ENCODE measurements around the gene RASSF5. TPM values are rescaled to one million over a fixed set of nuclear protein-coding genes. Genes with fewer than 3 reads are reported as not detected.
"Not testable (repeated sequence)": the region's sequence is repeated elsewhere in the genome, so short reads cannot be mapped to it uniquely, and the experiment has no call there.

The RASSF5 gene
- polyA plus RNA-seq, 1 donor, result 5.1 TPM

DNA sequence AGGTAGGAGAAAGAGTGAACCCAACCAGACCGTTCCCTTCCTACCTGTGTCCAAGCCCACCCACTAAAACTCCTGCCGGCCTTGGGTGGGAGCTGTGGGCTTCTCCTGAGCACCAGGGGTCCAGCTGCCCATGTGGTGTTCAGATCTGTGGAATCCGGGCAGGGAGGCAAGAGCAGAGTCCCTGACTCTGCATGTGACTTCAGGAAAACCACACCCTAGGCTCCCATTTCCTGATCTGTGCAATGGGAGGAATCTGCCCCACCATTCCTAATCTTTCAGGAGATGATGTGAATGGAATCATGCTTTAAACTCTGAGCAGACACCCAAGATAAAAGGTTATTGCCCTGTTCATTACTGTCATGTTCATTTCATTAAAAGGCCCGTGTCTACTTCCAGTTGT, 77.4 kb downstream of the RASSF5 start:
- DNase-seq, result no peak

DNA sequence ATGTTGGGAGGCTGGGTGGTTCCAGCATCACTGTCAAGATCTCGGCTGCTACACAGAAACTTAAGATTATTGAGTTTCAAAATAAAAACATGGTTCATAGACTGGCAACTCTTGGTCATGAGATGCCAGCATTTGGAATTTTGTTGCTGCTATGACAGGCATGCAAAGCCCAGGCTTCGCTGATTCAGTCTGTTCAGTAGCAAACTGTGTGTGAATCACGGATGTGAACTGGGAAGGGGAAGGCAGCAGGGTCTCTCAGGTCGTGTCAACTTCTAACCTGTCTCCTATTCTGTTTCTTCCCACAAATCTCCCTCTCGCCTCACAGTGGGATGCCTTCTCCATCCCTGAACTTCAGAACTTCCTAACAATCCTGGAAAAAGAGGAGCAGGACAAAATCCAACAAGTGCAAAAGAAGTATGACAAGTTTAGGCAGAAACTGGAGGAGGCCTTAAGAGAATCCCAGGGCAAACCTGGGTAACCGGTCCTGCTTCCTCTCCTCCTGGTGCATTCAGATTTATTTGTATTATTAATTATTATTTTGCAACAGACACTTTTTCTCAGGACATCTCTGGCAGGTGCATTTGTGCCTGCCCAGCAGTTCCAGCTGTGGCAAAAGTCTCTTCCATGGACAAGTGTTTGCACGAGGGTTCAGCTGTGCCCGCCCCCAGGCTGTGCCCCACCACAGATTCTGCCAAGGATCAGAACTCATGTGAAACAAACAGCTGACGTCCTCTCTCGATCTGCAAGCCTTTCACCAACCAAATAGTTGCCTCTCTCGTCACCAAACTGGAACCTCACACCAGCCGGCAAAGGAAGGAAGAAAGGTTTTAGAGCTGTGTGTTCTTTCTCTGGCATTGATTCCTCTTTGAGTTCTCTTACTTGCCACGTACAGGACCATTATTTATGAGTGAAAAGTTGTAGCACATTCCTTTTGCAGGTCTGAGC, 79.4 kb downstream of the RASSF5 start:
- no peak for DNase-seq

DNA sequence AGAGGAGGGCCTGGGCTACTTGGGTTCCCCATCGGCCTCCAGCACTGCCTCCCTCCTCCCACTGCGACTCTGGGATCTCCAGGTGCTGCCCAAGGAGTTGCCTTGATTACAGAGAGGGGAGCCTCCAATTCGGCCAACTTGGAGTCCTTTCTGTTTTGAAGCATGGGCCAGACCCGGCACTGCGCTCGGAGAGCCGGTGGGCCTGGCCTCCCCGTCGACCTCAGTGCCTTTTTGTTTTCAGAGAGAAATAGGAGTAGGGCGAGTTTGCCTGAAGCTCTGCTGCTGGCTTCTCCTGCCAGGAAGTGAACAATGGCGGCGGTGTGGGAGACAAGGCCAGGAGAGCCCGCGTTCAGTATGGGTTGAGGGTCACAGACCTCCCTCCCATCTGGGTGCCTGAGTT, 80.6 kb downstream of the RASSF5 start:
- DNase-seq, result no peak

DNA sequence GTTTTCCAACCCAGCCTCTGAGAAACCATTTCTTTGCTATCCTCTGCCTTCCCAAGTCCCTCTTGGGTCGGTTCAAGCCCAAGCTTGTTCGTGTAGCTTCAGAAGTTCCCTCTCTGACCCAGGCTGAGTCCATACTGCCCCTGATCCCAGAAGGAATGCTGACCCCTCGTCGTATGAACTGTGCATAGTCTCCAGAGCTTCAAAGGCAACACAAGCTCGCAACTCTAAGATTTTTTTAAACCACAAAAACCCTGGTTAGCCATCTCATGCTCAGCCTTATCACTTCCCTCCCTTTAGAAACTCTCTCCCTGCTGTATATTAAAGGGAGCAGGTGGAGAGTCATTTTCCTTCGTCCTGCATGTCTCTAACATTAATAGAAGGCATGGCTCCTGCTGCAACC, 81.2 kb downstream of the RASSF5 start:
- no peak for DNase-seq

DNA sequence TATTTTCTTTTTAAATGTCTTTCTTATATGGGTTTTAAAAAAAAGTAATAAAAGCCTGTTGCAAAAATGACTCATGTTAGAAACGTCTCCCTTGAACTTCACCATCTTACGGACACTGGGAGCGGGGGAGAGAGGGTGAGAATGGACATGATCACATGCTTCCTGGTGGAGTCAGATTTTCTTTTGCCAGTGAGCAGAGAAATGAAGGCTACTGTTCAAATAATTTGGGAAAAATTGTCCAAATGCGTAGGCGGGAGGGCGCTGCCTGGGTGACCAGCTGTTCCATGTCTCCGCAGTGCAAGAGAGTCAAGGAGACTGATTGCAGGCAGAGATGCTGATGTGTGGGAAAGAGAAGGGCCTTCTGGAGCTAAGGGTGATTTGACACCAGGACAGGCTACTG, 81.9 kb downstream of the RASSF5 start:
- DNase-seq, result no peak

DNA sequence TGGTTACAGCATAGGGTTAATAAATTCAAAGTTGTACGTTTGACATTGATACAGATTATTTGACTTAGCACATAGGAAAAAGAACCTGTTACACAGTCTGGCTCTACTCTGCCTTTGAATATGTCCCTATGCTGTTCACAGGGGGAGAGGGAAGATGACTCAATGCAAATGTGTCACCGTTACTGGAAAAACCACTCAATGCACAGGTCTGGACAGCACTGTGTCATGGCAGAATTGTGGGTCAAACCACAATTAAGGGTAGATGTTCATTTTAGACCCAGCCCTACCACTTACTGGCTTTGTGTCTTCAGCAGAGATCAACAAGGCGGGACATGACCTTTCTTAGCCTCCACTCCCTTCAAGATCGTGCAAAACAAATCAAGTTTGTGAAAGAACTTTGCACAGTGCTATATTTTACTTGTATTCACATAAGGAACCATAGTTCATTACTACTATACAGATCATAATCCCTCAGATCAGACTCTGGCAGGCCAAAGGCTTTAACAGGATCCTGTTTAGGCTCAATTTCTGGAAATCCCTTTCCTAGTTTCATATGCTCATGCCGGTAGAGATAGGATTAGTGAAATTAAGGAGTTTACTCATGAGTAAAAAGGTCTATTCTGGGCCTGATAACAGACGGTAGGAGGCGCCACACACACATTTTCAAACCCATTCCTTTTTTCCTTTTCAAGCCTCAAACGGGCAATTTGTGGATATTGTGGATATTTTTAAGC, 82.9 kb downstream of the RASSF5 start:
- DNase-seq, result no peak

DNA sequence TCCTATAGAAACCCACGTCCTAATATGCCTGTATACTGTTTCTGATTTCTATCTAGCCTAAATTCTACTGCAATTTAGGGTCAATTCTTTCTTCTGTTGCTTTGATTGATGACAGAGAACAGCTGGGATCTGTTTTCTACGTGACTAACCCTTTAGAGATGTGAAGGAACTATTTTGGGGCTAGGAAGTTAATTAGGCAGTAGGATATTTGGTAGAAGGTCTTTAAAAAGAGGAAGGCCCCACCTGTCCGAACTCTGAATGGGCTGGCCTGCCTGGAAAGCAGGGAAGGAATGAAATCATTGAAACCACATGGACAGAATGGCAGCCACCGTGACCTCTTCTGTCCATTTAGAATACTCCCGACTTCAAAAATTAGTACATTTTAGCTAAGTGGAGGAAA, 83.9 kb downstream of the RASSF5 start:
- no peak for DNase-seq

DNA sequence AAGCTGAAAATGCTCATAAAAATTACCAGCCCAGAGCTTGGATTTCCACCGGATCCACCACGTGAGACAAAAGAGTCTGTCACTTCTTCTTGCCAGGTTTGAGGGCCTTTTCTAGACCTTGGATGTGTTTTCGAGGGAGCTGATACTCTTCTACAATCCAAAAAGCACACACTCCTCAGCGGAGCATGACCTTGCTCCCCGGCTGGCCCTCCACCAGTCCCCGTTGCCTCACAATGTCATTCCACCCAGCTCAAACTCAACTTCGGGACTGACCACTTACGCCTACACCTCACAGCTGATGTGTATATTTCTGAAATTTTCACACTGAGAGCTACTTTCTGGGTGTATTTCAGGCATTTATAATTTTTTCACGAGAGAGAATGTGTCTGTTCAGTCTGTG, 84.4 kb downstream of the RASSF5 start:
- DNase-seq, result no peak

DNA sequence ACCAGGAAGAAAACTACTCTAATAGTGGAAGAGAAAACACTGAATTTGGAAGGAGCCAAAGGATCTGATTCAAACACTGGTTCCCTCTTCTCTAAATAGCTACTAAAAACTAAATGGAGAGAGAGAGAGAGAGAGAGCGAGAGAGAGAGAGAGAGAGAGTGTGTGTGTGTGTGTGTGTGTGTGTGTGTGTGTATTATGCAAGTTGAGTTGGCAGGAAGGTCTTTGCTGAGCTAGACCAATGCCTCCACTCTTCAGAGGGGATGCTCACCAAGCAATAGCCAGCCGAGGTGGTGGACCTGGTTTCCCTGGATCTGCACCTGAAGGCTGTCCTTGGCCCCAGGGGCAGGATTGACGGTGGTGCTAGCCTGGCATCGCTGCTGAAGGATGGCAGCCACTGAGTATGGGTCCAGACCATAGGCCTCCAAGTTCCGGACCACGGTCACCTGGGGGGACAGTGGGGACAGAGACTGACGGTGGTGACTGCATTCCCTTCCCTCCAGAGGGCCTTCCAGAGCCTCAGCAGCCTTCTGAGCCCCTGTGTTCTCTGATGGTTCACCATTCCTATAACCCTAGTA, 86.1 kb downstream of the RASSF5 start:
- DNase-seq, result no peak

DNA sequence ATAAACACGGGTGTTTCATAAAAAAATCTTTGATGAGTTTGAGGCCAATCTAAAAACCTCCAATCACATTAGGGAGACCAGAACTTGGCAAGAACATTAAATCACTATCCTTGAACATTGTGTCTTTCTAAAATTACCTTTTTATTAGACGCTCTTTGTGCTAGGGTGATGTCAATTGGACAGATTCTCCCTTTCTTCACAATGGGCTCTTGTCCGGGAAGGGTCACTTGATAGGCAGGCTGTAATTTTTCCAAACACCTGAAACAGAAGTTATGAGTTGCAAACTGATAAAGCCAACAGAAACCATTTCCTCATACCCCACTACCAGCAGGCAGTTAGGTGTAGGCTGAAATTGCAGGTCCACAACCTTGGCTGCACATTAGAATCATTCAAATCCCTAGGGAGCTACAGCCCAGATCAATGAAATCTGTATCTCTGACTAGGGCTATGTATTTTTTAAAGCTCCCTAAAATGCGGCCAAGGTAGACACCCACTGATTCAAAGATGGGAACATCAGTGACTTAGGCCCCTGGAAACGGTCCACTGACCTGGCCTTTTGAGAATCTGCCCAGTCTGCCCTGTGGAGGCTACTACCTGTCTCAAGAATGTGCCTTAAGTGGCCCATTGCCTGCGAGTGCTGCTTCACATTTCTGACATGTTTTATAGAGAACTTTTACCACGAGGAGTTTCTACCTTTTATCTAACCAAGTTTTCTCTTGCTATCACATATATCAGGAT, 88.4 kb downstream of the RASSF5 start:
- DNase-seq, result no peak

DNA sequence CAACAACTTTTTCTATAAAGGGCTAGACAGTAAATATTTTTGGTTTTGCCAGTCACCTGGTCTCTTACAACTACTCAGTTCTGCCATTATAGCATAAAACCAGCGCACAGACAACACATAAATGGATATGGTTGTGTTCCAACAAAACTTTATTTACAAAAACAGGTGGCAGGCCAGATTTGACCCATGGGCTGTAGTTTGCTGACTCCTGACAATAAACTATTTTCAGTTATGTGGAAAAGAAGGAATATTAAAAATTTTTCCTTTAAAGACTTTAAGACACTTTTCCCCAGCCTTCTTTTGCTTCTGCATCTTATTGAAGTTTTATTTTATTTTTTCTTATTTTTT, 89.0 kb downstream of the RASSF5 start:
- DNase-seq, result no peak

DNA sequence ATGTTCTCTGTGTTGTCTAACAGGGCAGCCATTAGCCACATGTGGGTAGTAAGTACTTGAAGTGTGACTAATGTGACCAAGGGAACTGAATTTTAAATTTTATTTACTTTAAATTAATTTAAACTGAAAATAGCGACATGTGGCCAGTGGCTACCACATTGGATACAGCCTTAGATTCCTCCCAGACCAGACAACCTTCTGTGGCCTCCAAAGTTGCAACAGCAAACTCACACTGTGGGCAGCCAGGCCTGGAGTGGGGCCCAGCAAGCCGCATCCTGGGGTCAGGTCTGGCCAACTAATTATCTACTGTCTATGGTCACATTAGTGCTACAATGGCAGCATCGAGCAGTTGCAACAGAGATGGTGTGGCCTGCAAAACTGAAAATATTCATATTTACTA, 93.2 kb downstream of the RASSF5 start:
- DNase-seq, result no peak

DNA sequence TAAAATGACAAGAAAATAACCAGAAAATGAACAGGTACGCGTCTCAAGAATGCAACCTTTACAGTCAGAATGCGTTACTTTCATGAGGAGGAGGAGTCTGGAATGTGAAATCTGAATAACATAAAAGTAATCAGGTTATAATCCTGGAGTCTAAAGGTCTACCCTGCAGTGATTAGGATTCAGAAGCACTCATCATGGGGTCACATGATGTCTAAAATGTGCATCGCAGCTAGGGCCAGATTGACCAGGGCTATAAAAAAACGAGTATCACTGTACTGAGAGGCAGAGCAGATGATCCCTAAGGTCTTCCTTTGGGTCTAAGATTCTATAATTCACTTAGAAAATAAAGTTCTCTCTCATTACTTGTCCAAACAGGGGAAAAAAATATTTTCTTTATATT, 97.5 kb downstream of the RASSF5 start:
- DNase-seq, result no peak

DNA sequence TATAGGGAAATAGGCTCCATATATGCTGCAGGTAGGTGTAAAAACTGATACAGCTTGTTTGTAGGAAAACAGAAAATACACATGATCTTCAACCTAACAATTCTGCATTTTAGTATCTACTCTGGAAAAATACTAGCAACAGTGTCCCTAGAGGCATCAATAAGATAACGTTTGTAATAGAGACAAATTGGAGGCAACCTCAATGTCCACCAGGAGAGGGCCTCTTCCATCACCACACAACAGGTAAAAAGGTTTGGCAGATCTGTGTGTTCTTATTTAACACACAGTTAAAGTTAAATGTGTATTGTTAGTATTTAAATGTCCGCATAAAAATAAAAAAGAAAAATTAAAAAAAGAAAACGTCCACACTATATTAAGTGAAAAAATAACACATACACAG, 99.5 kb downstream of the RASSF5 start:
- DNase-seq, result no peak

DNA sequence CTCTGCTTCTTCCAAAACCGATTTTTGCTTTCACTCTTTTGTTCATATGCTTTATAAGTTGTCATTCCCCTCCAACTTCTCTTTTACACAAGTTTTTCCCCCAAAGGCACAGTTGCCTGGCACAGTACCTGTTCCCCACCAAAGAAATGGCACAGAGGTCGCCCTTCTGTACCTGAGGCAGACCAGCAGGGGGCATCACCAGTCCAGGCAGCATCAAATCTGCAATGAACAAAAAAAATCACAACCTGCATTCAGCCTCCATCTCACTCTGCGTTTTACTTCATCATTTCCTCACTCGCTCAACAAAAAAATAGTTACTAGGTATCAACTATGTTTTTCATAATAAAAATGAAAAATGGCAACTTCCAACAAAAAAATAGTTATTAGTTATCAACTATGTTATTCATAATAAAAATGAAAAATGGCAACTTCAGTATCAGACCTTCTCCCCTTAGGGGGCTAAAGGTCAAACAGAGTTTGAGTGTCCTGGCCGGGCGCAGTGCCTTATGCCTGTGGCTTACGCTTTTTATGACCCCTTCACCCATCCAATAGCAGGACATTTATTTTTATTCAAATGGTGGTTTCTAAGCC, 100.9 kb downstream of the RASSF5 start:
- DNase-seq, result no peak

DNA sequence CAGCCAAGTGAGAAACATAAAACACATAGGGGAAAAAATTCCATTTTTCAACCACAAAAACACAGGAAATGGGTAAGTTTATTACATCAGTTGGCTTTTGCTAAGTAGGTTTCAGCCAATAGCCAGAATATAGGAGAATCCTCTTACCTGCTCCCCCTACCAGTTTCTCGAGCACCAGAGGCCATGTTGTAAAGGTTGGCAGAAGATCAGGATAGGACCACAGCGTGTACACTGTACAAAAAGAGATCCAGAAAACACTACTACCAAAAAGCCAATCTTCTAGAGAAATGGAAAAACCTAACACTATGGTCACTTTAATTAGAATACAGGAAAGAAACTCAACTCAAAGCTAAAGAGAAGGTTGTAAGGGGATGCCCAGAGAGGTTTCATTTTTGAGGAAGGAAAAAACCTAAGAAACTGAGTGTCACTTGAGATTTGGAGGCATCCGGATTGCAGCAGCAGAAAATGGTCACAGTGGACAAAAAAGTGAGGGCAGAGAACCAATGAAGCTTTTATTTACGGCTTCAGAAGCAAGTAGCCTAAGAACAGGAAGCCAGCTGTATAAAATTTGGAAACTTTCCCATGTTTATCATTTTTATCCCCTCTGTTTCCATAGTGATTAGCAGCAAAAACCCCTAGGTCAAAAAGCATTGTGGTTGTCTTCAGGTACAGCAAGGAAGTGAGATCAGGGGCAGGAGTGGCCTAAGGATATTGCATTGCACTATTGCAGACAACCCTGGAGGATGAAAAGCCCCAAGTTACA, 102.1 kb downstream of the RASSF5 start:
- DNase-seq, result no peak

DNA sequence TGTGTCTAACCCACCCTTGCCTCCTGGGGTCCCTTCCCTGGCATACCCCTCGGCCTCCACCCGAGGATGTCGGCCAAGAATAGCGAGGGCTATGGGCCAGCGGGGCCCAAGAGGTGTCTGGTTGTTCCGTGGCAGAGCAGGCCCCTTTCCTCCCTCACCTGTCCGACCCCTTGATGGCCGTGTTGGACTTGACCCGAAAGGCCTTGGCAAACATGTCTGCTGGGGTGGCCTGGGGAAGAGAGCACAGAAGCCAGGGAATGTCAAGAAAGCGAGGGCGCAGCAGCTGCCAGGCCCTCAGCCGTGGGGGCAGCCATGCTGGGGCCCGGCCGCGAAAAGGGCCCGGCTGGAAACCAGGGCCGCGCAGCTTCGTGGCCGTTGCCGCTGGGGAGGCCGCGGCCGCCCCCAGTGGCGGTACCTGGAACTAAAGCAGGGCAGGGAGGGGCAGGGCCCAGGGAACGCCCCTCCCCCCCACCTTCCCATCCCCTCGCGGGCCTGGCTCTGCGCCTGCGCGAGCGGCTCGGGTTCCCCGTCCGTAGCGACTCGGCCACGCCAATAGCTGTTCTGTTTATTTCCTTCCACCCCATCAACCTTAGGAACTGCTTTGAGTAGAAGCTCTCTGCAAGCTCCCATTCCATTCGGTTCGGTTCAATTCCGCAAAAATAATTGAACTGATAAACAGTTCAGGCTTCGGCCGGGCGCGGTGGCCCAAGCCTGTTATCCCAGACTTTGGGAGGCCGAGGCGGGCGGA, 105.0 kb downstream of the RASSF5 start, which contains the start of gene EIF2D:
Gene EIF2D (minus strand): TSS at position 337 of the 748 bp plus-strand sequence. CDS start 123 bp downstream, at position 214.
- DNase-seq, result peak; percentile 93

DNA sequence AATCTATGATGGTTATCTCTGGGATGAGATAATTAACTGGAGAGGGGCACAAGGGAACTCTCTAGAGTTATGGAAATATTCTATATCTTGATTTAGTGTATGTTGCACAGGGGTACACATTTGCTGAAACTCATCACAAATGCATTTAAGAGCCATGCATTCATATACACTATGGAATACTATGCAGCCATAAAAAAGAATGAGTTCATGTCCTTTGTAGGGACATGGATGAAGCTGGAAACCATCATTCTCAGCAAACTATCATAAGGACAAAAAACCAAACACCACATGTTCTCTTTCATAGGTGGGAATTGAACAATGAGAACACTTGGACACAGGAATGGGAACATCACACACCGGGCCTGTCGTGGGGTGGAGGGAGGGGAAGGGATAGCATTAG, 119.1 kb downstream of the RASSF5 start:
- DNase-seq, result not testable (repeated sequence)

DNA sequence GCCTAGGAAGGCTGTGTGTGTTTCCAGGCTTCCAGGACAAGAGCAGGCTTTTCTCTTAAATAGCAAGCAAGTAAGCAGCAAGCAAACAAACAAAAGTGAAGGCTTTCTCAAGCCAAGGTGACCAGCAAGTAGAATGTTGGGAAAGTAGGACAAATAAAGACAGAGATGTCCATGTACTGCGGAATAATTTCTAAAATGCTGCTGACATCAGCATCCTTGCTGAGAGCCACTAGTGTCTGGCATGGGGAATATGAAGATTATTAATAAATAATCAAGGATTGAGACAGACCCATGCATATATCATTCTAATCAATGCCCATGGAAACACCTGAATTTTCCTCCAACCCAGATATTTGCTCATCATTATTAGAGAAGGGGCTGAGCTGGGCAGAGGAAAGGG, 121.6 kb downstream of the RASSF5 start:
- DNase-seq, result no peak

DNA sequence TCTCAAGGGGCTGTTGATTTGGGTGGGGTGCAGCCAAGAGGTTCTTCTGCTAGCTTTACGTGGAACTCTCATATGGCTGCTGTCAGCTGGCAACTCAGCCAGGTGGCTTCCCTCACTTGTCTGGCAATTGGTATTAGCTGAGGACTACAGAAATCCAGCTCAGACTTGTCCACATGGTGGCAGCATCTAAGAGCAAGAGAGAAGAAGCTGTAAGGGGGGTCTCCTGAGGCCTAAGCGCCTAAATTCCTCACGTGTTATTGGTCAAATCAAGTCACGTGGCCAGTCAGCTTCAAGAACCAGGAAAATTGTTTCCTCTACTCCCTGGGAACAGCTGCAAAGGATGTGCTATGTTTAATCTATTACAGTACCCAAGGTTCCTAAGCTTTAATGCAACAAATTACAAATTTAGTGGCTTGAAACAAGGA, 123.8 kb downstream of the RASSF5 start:
- peak; percentile 82 for DNase-seq

Measured in left kidney (tissue), 2 donors.